Dermis microvascular lymphatic vessel endothelial cell (primary cell): ENCODE data around the gene RILPL1. TPM values are rescaled to one million over a fixed set of nuclear protein-coding genes. Genes with fewer than 3 reads are reported as not detected.
"Not testable (repeated sequence)": the region's sequence is repeated elsewhere in the genome, so short reads cannot be mapped to it uniquely, and the experiment has no call there.

ENCODE experiments used
- DNase-seq, 2 donors: peaks; one replicate each; pipeline versions ENCODE4 v3.0.0 to v3.0.0-alpha.2; 2010; ENCODE audit warnings: low read depth in 2 of 2
- total RNA-seq: library from RNA; depleted of rRNA; stranded (reverse); fragments of >200 nt; gene quantifications from 2 replicates; pipeline ENCODE4 v1.2.1, GENCODE V29; 2014

The RILPL1 gene
- total RNA-seq: 3.1 and 5.3 TPM in 2 replicates

GRCh38 chr12:123533672-123534643 is at the start of gene RILPL1:
Gene RILPL1, minus strand, starts transcription at chr12:123533719. Its CDS starts 237 bp downstream, at chr12:123533482.
- DNase-seq: peak in 1 of 2 donors; percentile 52

- no peak for DNase-seq
Measured at GRCh38 chr12:123580772-123581171, 47.3 kb upstream of the RILPL1 start.

GRCh38 chr12:123578829-123579228 is 45.3 kb upstream of the RILPL1 start:
- not testable (repeated sequence) for DNase-seq

- DNase-seq: no peak
Measured at GRCh38 chr12:123578243-123578642, 44.7 kb upstream of the RILPL1 start.

GRCh38 chr12:123576611-123577010 is 43.1 kb upstream of the RILPL1 start:
- no peak for DNase-seq

GRCh38 chr12:123573870-123574269 is 40.4 kb upstream of the RILPL1 start:
- DNase-seq: no peak

GRCh38 chr12:123572391-123572790 is 38.9 kb upstream of the RILPL1 start:
- no peak for DNase-seq

- peak in 1 of 2 donors; percentile 30 for DNase-seq
Measured at GRCh38 chr12:123571343-123571813, 37.9 kb upstream of the RILPL1 start.

GRCh38 chr12:123559468-123559867 is 25.9 kb upstream of the RILPL1 start:
- no peak for DNase-seq

- not testable (repeated sequence) for DNase-seq
Measured at GRCh38 chr12:123558487-123558886, 25.0 kb upstream of the RILPL1 start.

- not testable (repeated sequence) for DNase-seq
Measured at GRCh38 chr12:123554843-123555242, 21.3 kb upstream of the RILPL1 start.

GRCh38 chr12:123554136-123554535 is 20.6 kb upstream of the RILPL1 start:
- DNase-seq: not testable (repeated sequence)

GRCh38 chr12:123550700-123551099 is 17.2 kb upstream of the RILPL1 start:
- no peak for DNase-seq

- DNase-seq: no peak
Measured at GRCh38 chr12:123548107-123548506, 14.6 kb upstream of the RILPL1 start.

- DNase-seq: no peak
Measured at GRCh38 chr12:123546281-123546680, 12.8 kb upstream of the RILPL1 start.

GRCh38 chr12:123543541-123543940 is 10.0 kb upstream of the RILPL1 start:
- no peak for DNase-seq

GRCh38 chr12:123540899-123541662 is 7.6 kb upstream of the RILPL1 start:
- no peak for DNase-seq

GRCh38 chr12:123535952-123536351 is 2.4 kb upstream of the RILPL1 start:
- not testable (repeated sequence) for DNase-seq

- DNase-seq: peak; percentile 16 to 58
Measured at GRCh38 chr12:123532808-123533649, 490 bp downstream of the RILPL1 start.

GRCh38 chr12:123532019-123532418 is 1.5 kb downstream of the RILPL1 start:
- peak in 1 of 2 donors; percentile 88 for DNase-seq

GRCh38 chr12:123531091-123531490 is 2.4 kb downstream of the RILPL1 start:
- DNase-seq: peak in 1 of 2 donors; percentile 54
